Tibial nerve (tissue), 4 donors: ENCODE data around the gene ZNF473. TPM values are rescaled to one million over a fixed set of nuclear protein-coding genes. Genes with fewer than 3 reads are reported as not detected.

Experiments used
- DNase-seq, 2 donors: peaks; one replicate each; pipeline ENCODE4 v3.0.0-alpha.2; 2019; ENCODE audit warnings: low spot score in 2 of 2
- H3K27ac ChIP-seq, 4 donors: fragments of 200-600 bp; sonication (generic) in 3 of 4; one replicate each; pipeline ENCODE4 v1.5.1; 2017 to 2019; ENCODE audit warnings: mild to moderate bottlenecking in 1 of 4
- H3K27me3 ChIP-seq, 2 donors: fragments of 200-600 bp; sonication (generic) in 1 of 2; one replicate each; pipeline versions ENCODE4 v1.5.1 to v1.6.0; 2017 to 2019
- H3K36me3 ChIP-seq, 3 donors: fragments of 200-600 bp; sonication (generic); one replicate each; pipeline ENCODE4 v1.5.1; 2018 to 2019
- H3K4me1 ChIP-seq, 4 donors: fragments of 200-600 bp; sonication (generic) in 3 of 4; one replicate each; pipeline ENCODE4 v1.5.1; 2017 to 2019
- H3K4me3 ChIP-seq, 4 donors: fragments of 200-600 bp; sonication (generic) in 3 of 4; one replicate each; pipeline ENCODE4 v1.5.1; 2017 to 2019; ENCODE audit warnings: mild to moderate bottlenecking in 1 of 4, moderate library complexity in 1 of 4
- H3K9me3 ChIP-seq, 4 donors: fragments of 200-600 bp; sonication (generic) in 3 of 4; one replicate each; pipeline ENCODE4 v1.5.1; 2017 to 2019
- CTCF ChIP-seq, 5 experiments: fragments of 200-600 bp in 3 of 5; fragments of 450-650 bp in 2 of 5; sonication (generic) in 3 of 5; IDR thresholded peaks; one replicate each; pipeline ENCODE4 v1.5.1; 2016 to 2019; ENCODE audit warnings: antibody characterized with exemption in 5 of 5, mild to moderate bottlenecking in 3 of 5, moderate library complexity in 2 of 5
- EP300 ChIP-seq, 2 donors: sonication (generic); formaldehyde crosslinking; IDR thresholded peaks; one replicate each; pipeline ENCODE4 v1.6.1; 2017; ENCODE audit warnings: antibody characterized with exemption in 2 of 2, mild to moderate bottlenecking in 1 of 2
- POLR2A ChIP-seq, 2 donors: fragments of 450-650 bp; IDR thresholded peaks; one replicate each; pipeline ENCODE4 v1.6.1; 2017; ENCODE audit warnings: antibody characterized with exemption in 2 of 2, mild to moderate bottlenecking in 2 of 2, moderate library complexity in 2 of 2
- WGBS, 2 donors: methylation state at CpG; one replicate each; pipeline ENCODE4 v1.1.5; 2018; 5-methylcytosine and 5-hydroxymethylcytosine counted together
- total RNA-seq, 4 donors: library from RNA; depleted of rRNA; stranded (reverse); fragments of >200 nt; gene quantifications; one replicate each; pipeline ENCODE4 v1.1.0, GENCODE V29; 2016

The ZNF473 gene
- total RNA-seq, 4 donors from 2014 or later = 8.2 to 25.5 (median 14.3) TPM

GRCh38 chr19:49981603-49982593 lies 43.9 kb upstream of the ZNF473 start:
- peaks cover 0 to 96% (median 4%) of the 10 kb centered on the region in 3 donors for H3K36me3 ChIP-seq
- DNase-seq = no peak
- no peak for TF ChIP-seq EP300 (IDR thresholded peaks at IDR 0.05)
- no peak for TF ChIP-seq CTCF (IDR thresholded peaks at IDR 0.05)
- TF ChIP-seq POLR2A (IDR thresholded peaks at IDR 0.05) = no peak
- peaks cover 0 to 3% (median 0%) of the 10 kb centered on the region in 4 donors for H3K4me1 ChIP-seq
- WGBS, 2 donors = 67 to 74% methylated on average over 21 of the region's 21 CpGs
- no peaks in the 10 kb centered on the region for H3K9me3 ChIP-seq
- H3K4me3 ChIP-seq = no peak overlapping the region
- H3K27me3 ChIP-seq = no peaks in the 10 kb centered on the region
- no peak overlapping the region for H3K27ac ChIP-seq

GRCh38 chr19:49983645-49984229 lies 42.1 kb upstream of the ZNF473 start:
- H3K9me3 ChIP-seq = no peaks in the 10 kb centered on the region
- H3K4me1 ChIP-seq = peaks cover 0 to 3% (median 0%) of the 10 kb centered on the region in 4 donors
- no peaks in the 10 kb centered on the region for H3K27me3 ChIP-seq
- WGBS, 2 donors = 34 to 44% methylated on average over 10 of the region's 10 CpGs
- no peak overlapping the region for H3K4me3 ChIP-seq
- TF ChIP-seq EP300 (IDR thresholded peaks at IDR 0.05) (no peak), CTCF (IDR thresholded peaks at IDR 0.05) (peak; percentile 65 to 86 (median 78))
- no peak overlapping the region for H3K27ac ChIP-seq
- H3K36me3 ChIP-seq = peaks cover 3 to 96% (median 4%) of the 10 kb centered on the region in 3 donors
- DNase-seq = peak; percentile 52 to 75

GRCh38 chr19:49984491-49984890 lies 41.3 kb upstream of the ZNF473 start:
- Histone ChIP-seq H3K9me3 (no peaks in the 10 kb centered on the region), H3K4me3 (no peak overlapping the region), H3K27ac (no peak overlapping the region), H3K27me3 (no peaks in the 10 kb centered on the region), H3K36me3 (peaks cover 3 to 96% (median 7%) of the 10 kb centered on the region in 3 donors), H3K4me1 (peaks cover 0 to 3% (median 0%) of the 10 kb centered on the region in 4 donors)
- 85 to 89% methylated on average over 11 of the region's 11 CpGs for WGBS, 2 donors
- DNase-seq = no peak
- no peak for TF ChIP-seq EP300 (IDR thresholded peaks at IDR 0.05)
- TF ChIP-seq POLR2A (IDR thresholded peaks at IDR 0.05) = no peak
- no peak for TF ChIP-seq CTCF (IDR thresholded peaks at IDR 0.05)

- no peak for DNase-seq
- H3K4me1 ChIP-seq = peaks cover 0 to 3% (median 0%) of the 10 kb centered on the region in 4 donors
- no peak for TF ChIP-seq CTCF (IDR thresholded peaks at IDR 0.05)
- no peak for TF ChIP-seq POLR2A (IDR thresholded peaks at IDR 0.05)
- no peak for TF ChIP-seq EP300 (IDR thresholded peaks at IDR 0.05)
- peaks cover 3 to 96% (median 12%) of the 10 kb centered on the region in 3 donors for H3K36me3 ChIP-seq
- 72 to 73% methylated on average over 3 of the region's 3 CpGs for WGBS, 2 donors
- H3K27me3 ChIP-seq = no peaks in the 10 kb centered on the region
- no peaks in the 10 kb centered on the region for H3K9me3 ChIP-seq
- H3K4me3 ChIP-seq = no peak overlapping the region
- no peak overlapping the region for H3K27ac ChIP-seq
Measured at GRCh38 chr19:49985871-49986270, 39.9 kb upstream of the ZNF473 start.

GRCh38 chr19:49986354-49986753 lies 39.5 kb upstream of the ZNF473 start:
- no peaks in the 10 kb centered on the region for H3K9me3 ChIP-seq
- H3K4me1 ChIP-seq = peaks cover 0 to 3% (median 0%) of the 10 kb centered on the region in 4 donors
- no peak for DNase-seq
- no peak overlapping the region for H3K4me3 ChIP-seq
- WGBS, 2 donors = 91 to 92% methylated on average over 10 of the region's 10 CpGs
- TF ChIP-seq CTCF (IDR thresholded peaks at IDR 0.05) (no peak), POLR2A (IDR thresholded peaks at IDR 0.05) (no peak), EP300 (IDR thresholded peaks at IDR 0.05) (no peak)
- no peak overlapping the region for H3K27ac ChIP-seq
- peaks cover 3 to 96% (median 12%) of the 10 kb centered on the region in 3 donors for H3K36me3 ChIP-seq
- H3K27me3 ChIP-seq = no peaks in the 10 kb centered on the region
